Mesodermal cell (in vitro differentiated cells): ENCODE measurements around the gene SLC4A11.
"Not testable (repeated sequence)": the region's sequence is repeated elsewhere in the genome, so short reads cannot be mapped to it uniquely, and the experiment has no call there.

Experiments used
- H3K27ac ChIP-seq: 2 replicates; pipeline ENCODE4 v1.7.0; 2013; ENCODE audit warnings: mild to moderate bottlenecking, low read depth, low read length, moderate library complexity; ENCODE audit not compliant: severe bottlenecking
- H3K36me3 ChIP-seq: 2 replicates; pipeline ENCODE4 v1.7.1; 2013; ENCODE audit warnings: mild to moderate bottlenecking, low read length, moderate library complexity; ENCODE audit not compliant: control insufficient read depth, insufficient read depth
- H3K4me1 ChIP-seq: one replicate; pipeline ENCODE4 v1.7.1; 2013; ENCODE audit warnings: mild to moderate bottlenecking, low read length; ENCODE audit not compliant: insufficient read depth, control insufficient read depth, poor library complexity, severe bottlenecking
- H3K4me3 ChIP-seq: 2 replicates; pipeline ENCODE4 v1.7.0; 2013; ENCODE audit warnings: low read length, control low read depth, mild to moderate bottlenecking; ENCODE audit not compliant: insufficient read depth, poor library complexity, severe bottlenecking; ENCODE audit errors: extremely low read depth
- H3K9me3 ChIP-seq: 2 replicates; pipeline ENCODE4 v1.7.1; 2013; ENCODE audit warnings: mild to moderate bottlenecking, low read length, moderate library complexity; ENCODE audit not compliant: control insufficient read depth
- WGBS, 2 experiments: methylation state at CpG; one replicate each; pipeline ENCODE4 v1.1.5; 2013; ENCODE audit warnings: missing lambda C conversion rate in 2 of 2; ENCODE audit not compliant: insufficient coverage in 2 of 2; 5-methylcytosine and 5-hydroxymethylcytosine counted together

Gene SLC4A11

DNA sequence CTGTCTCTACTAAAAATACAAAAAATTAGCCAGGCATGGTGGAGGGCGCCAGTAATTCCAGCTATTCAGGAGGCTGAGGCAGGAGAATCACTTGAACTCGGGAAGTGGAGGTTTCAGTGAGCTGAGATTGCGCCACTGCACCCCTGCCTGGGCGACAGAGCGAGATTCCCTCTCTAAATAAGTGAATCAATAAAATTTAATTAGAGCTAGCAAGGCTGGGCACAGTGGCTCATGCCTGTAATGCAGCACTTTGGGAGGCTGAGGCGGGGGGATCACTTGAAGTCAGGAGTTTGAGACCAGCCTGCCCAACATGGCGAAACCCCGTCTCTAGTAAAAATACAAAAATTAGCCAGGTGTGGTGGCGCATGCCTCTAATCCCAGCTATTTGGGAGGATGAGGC lies 51.1 kb downstream of the SLC4A11 start:
- H3K9me3 ChIP-seq, H3K27ac ChIP-seq, H3K4me3 ChIP-seq, H3K4me1 ChIP-seq: not testable (repeated sequence)
- peaks cover 34% of the 10 kb centered on the region for H3K36me3 ChIP-seq
- WGBS, 2 experiments = 91 to 94% methylated on average over 7 to 8 of the region's 9 CpGs

DNA sequence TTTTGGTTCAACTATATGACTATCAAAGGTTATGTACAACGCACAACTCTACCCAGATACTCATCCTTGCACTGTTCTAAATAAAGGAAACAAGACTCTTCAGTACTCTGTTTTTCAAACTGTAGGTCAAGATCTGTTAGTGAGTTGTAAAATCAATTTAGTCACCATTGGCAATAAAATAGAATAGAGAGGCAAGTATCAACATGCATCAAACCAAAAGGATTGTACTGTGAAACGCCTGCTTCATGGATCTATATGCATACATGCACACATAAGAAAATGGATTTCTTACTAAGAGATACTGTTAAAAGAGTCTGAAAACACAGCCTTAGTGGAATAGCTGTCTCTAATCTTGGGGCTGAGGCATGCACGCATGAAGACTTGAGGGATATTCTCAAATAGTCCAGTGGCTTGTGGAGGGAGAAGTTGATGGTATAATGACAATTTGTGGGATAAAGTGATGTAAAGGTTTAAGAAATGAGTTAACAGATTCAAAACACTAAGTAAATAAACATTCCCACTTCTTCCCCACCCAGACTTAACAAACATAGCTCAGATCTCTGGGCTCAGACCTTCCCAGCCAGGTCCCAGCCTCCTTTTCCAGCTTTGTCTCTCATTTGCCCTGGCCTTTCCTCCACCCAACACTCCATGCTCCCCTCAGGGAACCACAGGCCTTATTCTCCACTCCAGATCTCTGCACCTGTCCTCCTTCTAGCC lies 54.9 kb downstream of the SLC4A11 start:
- Histone ChIP-seq H3K9me3 (no peaks in the 10 kb centered on the region), H3K4me1 (no peaks in the 10 kb centered on the region), H3K4me3 (no peak overlapping the region), H3K27ac (no peak overlapping the region), H3K36me3 (peaks cover 4% of the 10 kb centered on the region)
- WGBS, 2 experiments = 89% methylated on average over 1 of the region's 3 CpGs; no CpG with 5 or more reads in 1 of the 2 experiments

DNA sequence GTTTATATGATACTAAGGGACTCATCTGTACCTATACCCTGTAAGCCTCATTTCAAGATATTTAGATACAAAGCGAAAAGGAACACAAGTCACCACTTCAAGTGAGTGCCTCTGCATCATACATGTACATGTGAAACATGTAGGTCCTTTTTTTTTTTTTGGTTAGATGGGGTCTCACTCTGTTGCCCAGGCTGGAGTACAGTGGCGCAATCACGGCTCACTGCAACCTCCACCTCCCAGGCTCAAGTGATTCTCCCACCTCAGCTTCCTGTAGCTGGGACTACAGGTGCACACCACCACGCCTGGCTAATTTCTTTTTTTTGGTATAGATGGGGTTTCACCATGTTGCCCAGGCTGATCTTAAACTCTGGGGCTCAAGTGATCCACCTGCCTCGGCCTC lies 56.6 kb downstream of the SLC4A11 start:
- H3K4me3 ChIP-seq, H3K4me1 ChIP-seq, H3K27ac ChIP-seq, H3K36me3 ChIP-seq, H3K9me3 ChIP-seq: not testable (repeated sequence)
- WGBS, 2 experiments = 88 to 93% methylated on average over 3 to 5 of the region's 5 CpGs

DNA sequence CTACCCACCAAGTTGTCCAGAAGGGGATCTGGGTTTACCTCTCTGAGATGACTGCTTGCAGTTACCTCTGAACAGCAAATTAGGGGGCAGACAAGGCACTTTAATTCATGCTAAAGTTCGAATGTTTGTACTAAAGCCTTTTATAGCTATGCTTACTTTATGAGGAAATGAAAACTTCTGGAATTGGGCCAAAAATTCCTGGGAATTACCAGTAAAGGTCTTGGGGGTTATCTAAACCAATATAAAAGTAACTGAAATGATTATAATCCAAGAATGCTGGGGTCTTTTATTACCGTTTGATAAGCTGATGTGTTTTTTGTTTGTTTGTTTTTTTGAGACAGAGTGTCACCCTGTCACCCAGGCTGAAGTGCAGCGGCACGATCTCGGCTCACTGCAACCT lies 57.7 kb downstream of the SLC4A11 start:
- Histone ChIP-seq H3K27ac (no peak overlapping the region), H3K36me3 (no peaks in the 10 kb centered on the region), H3K4me1 (no peaks in the 10 kb centered on the region), H3K4me3 (no peak overlapping the region), H3K9me3 (no peaks in the 10 kb centered on the region)
- 90% methylated on average over 2 of the region's 5 CpGs; no CpG with 5 or more reads in 1 of the 2 experiments for WGBS, 2 experiments

DNA sequence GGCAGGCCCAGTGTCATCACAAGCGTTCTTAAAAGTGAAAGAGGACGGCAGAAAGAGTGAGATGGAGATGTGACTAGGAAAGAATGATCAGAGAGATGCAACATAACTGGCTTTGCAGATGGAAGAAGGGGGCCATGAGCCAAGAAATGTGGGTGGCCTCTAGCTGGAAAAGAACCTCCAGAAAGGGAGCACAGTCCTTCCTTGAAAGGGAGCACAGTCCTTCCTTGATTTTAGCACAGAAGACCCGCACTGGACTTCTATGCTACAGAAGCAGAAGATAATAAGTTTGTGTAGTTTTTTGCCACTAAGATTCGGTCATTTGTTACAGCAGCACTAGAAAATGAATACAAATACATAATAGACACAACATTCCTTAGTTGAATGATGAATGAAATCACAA lies 58.7 kb downstream of the SLC4A11 start:
- no peaks in the 10 kb centered on the region for H3K4me1 ChIP-seq
- H3K36me3 ChIP-seq = no peaks in the 10 kb centered on the region
- H3K9me3 ChIP-seq = no peaks in the 10 kb centered on the region
- H3K4me3 ChIP-seq = no peak overlapping the region
- H3K27ac ChIP-seq = no peak overlapping the region
- WGBS, 2 experiments = 65 to 73% methylated on average over 2 of the region's 4 CpGs

DNA sequence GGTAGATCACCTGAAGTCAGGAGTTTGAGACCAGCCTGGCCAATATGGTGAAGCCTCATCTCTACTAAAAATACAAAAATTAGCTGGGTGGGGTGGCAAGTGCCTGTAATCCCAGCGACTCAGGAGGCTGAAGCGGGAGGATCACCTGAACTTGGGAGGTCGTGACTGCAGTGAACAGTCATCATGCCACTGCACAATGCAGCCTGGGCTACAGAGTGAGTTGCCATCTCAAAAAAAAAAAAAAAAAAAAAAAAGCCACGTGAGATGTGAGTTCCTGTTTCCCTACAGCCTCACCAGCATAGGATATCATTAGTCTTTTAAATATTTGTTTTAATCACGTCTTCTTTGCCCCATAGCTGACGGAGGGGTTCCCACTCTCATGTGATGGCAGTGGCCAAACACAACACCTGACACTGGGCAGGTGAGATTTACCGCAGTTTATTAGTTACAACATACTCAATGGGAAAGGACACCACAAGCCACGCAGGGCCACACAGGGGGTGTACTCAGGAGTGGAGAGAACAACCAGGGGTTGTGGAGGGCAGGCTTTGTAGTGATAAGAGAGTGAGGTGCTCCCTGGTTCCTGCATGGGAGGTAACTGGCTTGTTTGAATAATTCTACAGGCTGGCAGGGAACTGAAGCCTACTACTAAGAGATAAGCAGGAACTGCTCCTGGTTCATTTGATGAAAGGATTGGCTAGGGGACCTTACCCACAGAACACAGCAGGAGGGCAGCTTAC lies 61.1 kb downstream of the SLC4A11 start:
- H3K9me3 ChIP-seq = no peaks in the 10 kb centered on the region
- H3K27ac ChIP-seq = no peak overlapping the region
- 71 to 89% methylated on average over 2 to 5 of the region's 8 CpGs for WGBS, 2 experiments
- H3K4me1 ChIP-seq = no peaks in the 10 kb centered on the region
- no peak overlapping the region for H3K4me3 ChIP-seq
- no peaks in the 10 kb centered on the region for H3K36me3 ChIP-seq
